Endothelial cell of umbilical vein (primary cell): ENCODE results near the gene CELSR2.

Experiments used
- EZH2 ChIP-seq: IDR thresholded peaks from 2 replicates; pipeline ENCODE4 v1.6.1; 2012; ENCODE audit warnings: borderline replicate concordance, low read depth, mild to moderate bottlenecking, moderate library complexity, low read length, inconsistent platforms; ENCODE audit not compliant: severe bottlenecking
- FOS ChIP-seq: IDR thresholded peaks from 2 replicates; pipeline ENCODE4 v1.6.1; 2011; ENCODE audit warnings: mild to moderate bottlenecking, low read length, moderate library complexity, borderline replicate concordance; ENCODE audit not compliant: insufficient read depth
- JUN ChIP-seq: IDR thresholded peaks from 2 replicates; pipeline ENCODE4 v1.6.1; 2011; ENCODE audit warnings: borderline replicate concordance, low read depth; ENCODE audit not compliant: insufficient read length, insufficient read depth
- MYC ChIP-seq: IDR thresholded peaks from one replicate; pipeline ENCODE4 v1.6.1; 2011; ENCODE audit warnings: mild to moderate bottlenecking, low read depth, low read length
- POLR2A ChIP-seq: IDR thresholded peaks from 2 replicates; pipeline ENCODE4 v1.6.1; 2012; ENCODE audit warnings: low read depth, mild to moderate bottlenecking, control low read depth, low read length
- POLR2AphosphoS5 ChIP-seq: IDR thresholded peaks from 2 replicates; pipeline ENCODE4 v1.6.1; 2012; ENCODE audit warnings: low read depth, mild to moderate bottlenecking, control low read depth, low read length, moderate library complexity; ENCODE audit not compliant: insufficient read depth
- TF ChIP-seq, protein P1 (sequence below), 2 donors: IDR thresholded peaks; 1 replicate in 1 of 2; 2 replicates in 1 of 2; pipeline ENCODE4 v1.5.1; 2011; ENCODE audit warnings: low read length in 2 of 2, mild to moderate bottlenecking in 2 of 2, moderate library complexity in 2 of 2, control low read depth in 1 of 2, inconsistent platforms in 1 of 2, low read depth in 1 of 2; ENCODE audit not compliant: insufficient read depth in 1 of 2; ENCODE audit errors: extremely low read depth in 1 of 2
- TF ChIP-seq, protein P2 (sequence below): IDR thresholded peaks from 2 replicates; pipeline ENCODE4 v1.6.1; 2011; ENCODE audit not compliant: insufficient read depth, insufficient read length

DNA sequence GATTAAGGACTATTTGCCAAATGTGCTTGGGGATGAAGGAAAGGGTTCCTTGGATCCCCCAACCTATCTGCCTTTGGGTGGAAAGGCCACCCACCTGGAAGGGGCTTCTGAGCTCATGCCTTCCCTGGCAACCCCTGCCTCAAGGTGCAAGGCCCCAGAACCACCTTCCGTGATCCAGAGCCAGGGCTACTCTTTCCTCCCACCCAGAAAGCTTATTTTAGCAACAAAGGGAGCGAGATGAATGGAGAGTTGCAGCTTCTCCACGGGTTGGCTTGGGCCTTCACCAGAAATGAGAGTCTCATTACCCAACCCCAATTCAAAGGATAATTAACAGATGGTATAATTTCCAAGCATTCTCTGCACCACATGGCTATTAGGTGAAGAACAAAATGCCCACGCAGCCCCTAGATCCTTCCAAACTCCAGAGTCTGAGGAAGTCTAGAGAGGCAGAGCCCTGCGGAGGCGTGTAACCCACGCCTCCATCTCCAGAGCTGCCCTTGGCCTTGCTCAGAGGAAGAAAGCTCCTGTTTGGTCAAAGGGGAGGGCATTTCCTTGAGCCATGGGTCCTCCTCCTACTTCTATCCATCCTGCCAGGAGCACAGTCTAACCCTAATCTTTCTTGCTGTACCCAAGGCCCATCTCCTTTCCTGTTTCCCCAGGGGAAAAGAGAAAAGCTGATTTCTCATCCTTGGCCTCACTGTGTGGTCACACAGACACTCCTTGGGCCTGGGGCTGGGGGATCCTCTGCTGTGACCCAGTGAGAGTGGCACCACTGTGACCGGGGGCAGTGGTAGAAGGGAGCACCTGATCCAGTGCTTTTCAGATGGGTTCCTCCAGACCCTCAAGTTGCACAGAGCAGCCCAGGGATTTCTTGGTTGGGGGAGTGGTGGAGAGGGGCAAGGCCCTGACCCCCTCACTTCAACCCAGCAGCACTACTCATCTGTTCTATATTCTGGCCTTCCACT, 1.7 kb upstream of the CELSR2 start:
- TF ChIP-seq POLR2AphosphoS5: no peak
- TF ChIP-seq, protein P1, sequence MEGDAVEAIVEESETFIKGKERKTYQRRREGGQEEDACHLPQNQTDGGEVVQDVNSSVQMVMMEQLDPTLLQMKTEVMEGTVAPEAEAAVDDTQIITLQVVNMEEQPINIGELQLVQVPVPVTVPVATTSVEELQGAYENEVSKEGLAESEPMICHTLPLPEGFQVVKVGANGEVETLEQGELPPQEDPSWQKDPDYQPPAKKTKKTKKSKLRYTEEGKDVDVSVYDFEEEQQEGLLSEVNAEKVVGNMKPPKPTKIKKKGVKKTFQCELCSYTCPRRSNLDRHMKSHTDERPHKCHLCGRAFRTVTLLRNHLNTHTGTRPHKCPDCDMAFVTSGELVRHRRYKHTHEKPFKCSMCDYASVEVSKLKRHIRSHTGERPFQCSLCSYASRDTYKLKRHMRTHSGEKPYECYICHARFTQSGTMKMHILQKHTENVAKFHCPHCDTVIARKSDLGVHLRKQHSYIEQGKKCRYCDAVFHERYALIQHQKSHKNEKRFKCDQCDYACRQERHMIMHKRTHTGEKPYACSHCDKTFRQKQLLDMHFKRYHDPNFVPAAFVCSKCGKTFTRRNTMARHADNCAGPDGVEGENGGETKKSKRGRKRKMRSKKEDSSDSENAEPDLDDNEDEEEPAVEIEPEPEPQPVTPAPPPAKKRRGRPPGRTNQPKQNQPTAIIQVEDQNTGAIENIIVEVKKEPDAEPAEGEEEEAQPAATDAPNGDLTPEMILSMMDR (IDR thresholded peaks at IDR 0.05; ENCODE audit: extremely low read depth in 1 of 2, insufficient read depth in 1 of 2, low read depth in 1 of 2, low read length in 2 of 2): no peak
- TF ChIP-seq EZH2: no peak
- no peak for TF ChIP-seq POLR2A
- TF ChIP-seq FOS: no peak
- TF ChIP-seq, protein P2, sequence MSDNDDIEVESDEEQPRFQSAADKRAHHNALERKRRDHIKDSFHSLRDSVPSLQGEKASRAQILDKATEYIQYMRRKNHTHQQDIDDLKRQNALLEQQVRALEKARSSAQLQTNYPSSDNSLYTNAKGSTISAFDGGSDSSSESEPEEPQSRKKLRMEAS: no peak
- no peak for TF ChIP-seq MYC
- TF ChIP-seq JUN: no peak
